Body of pancreas (tissue), 4 donors: ENCODE data around the gene KRT35. TPM values are rescaled to one million over a fixed set of nuclear protein-coding genes. Genes with fewer than 3 reads are reported as not detected.
"Not testable (repeated sequence)": the region's sequence is repeated elsewhere in the genome, so short reads cannot be mapped to it uniquely, and the experiment has no call there.

Source experiments
- ATAC-seq: fragments of 150-250 bp; one replicate; pipeline ENCODE4 v1.9.1; 2016
- DNase-seq, 4 donors: peaks; one replicate each; pipeline ENCODE4 v3.0.0-alpha.2; 2019
- H3K27ac ChIP-seq, 4 donors: fragments of 200-600 bp; sonication (generic); 1 replicate in 3 of 4; 2 replicates in 1 of 4; pipeline versions ENCODE4 v1.5.1 to v1.6.1; 2016 to 2019; ENCODE audit warnings: mild to moderate bottlenecking in 1 of 4, mixed read lengths in 1 of 4, moderate library complexity in 1 of 4
- H3K27me3 ChIP-seq, 2 donors: fragments of 200-600 bp; sonication (generic); one replicate each; pipeline ENCODE4 v1.6.0; 2016; ENCODE audit warnings: mild to moderate bottlenecking in 1 of 2
- H3K36me3 ChIP-seq, 2 donors: fragments of 200-600 bp; sonication (generic); replicated peaks in 1 of 2; 2 replicates each; pipeline ENCODE4 v1.5.1; 2016; ENCODE audit warnings: low read depth in 2 of 2; ENCODE audit not compliant: insufficient read depth in 1 of 2
- H3K4me1 ChIP-seq: fragments of 200-600 bp; sonication (generic); one replicate; pipeline ENCODE4 v1.6.0; 2016
- H3K4me3 ChIP-seq, 2 donors: fragments of 200-600 bp; sonication (generic); 1 replicate in 1 of 2; 2 replicates in 1 of 2; pipeline ENCODE4 v1.5.1; 2016 to 2019
- H3K9me3 ChIP-seq, 3 donors: fragments of 200-600 bp; sonication (generic); 1 replicate in 2 of 3; 2 replicates in 1 of 3; pipeline ENCODE4 v1.5.1; 2016
- CTCF ChIP-seq, 7 experiments: fragments of 450-650 bp in 4 of 7; fragments of 200-600 bp in 3 of 7; sonication (generic) in 3 of 7; IDR thresholded peaks; one replicate each; pipeline ENCODE4 v1.5.1; 2016 to 2019; ENCODE audit warnings: antibody characterized with exemption in 7 of 7
- POLR2A ChIP-seq, 3 donors: fragments of 450-650 bp; IDR thresholded peaks; one replicate each; pipeline ENCODE4 v1.6.1; 2016; ENCODE audit warnings: antibody characterized with exemption in 3 of 3, mild to moderate bottlenecking in 2 of 3
- WGBS, 2 donors: methylation state at CpG; one replicate each; pipeline ENCODE4 v1.1.5; 2017; 5-methylcytosine and 5-hydroxymethylcytosine counted together
- intact Hi-C: fragments of 100-400 bp; cut with DNase I; formaldehyde crosslinking; loops from one replicate; pipeline ENCODE4 v1.15.1; 2023
- microRNA-seq, 2 donors: library from miRNA; unstranded; fragments of <30 nt; microRNA quantifications; one replicate each; pipeline ENCODE4, GENCODE V29; 2016; ENCODE audit warnings: borderline number of aligned reads in 2 of 2, borderline replicate concordance in 2 of 2
- small RNA-seq: library from RNA; depleted of rRNA; stranded (forward); fragments of <200 nt; gene quantifications from one replicate; pipeline ENCODE3, GENCODE V24; 2016
- total RNA-seq, 2 donors: library from RNA; depleted of rRNA; stranded (reverse); fragments of >200 nt; gene quantifications; one replicate each; pipeline ENCODE4 v1.1.0, GENCODE V29; 2016

Gene KRT35
- total RNA-seq, 2 donors from 2014 or later, result not detected

DNA sequence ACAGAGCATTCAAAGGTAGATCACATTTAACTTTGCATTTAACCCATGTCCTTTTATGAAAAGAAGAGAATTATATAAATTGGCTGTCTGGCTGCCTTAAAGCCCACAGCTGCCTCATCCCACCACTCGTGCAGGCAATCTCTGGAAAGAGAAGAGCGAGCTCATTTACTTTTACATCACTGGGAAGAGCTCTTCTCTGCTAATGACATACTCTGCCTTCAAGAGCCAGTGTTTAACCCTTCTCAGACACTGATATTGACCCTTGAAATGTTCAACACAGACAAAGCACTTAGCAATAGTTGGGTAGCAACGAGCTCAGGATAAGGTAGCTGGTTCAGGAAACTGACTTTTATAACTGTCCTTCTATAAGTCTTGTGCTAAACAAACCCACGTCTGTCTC, 46.9 kb downstream of the KRT35 start:
- Histone ChIP-seq H3K36me3 (no peaks in the 10 kb centered on the region), H3K9me3 (no peaks in the 10 kb centered on the region), H3K4me1 (no peaks in the 10 kb centered on the region), H3K4me3 (no peak overlapping the region), H3K27me3 (no peaks in the 10 kb centered on the region), H3K27ac (no peak overlapping the region)
- no peak for DNase-seq
- WGBS, 2 donors, result 28 to 42% methylated on average over 4 of the region's 4 CpGs
- intact Hi-C loops, result no loop called here
- TF ChIP-seq POLR2A (IDR thresholded peaks at IDR 0.05) (no peak), CTCF (IDR thresholded peaks at IDR 0.05) (no peak)
- ATAC-seq, result no peak

GRCh38 chr17:41433586-41433985, 47.4 kb downstream of the KRT35 start:
- no peak for ATAC-seq

DNA sequence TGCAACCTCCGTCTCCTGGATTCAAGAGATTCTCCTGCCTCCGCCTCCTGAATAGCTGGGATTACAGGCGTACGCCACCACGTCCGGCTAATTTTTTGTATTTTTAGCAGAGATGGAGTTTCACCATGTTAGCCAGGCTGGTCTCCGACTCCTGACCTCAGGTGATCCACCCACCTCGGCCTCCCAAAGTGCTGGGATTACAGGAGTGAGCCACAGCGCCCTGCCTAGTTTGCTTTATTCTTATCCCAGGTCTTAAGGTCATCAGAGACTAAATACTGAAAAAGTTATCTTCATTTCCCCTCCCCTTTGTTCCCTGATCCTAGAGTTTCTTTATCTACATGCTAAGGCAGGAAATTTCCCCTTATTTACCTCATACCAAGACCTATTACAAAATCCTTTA, 50.6 kb downstream of the KRT35 start:
- H3K4me1 ChIP-seq, H3K36me3 ChIP-seq, intact Hi-C loops, H3K27ac ChIP-seq, ATAC-seq, DNase-seq, H3K27me3 ChIP-seq, H3K4me3 ChIP-seq, H3K9me3 ChIP-seq: not testable (repeated sequence)
- WGBS, 2 donors, result 57 to 64% methylated on average over 9 of the region's 9 CpGs

More at GRCh38 chr17:41433586-41433985, 47.4 kb downstream of the KRT35 start:
- DNase-seq, result no peak
- no peaks in the 10 kb centered on the region for H3K27me3 ChIP-seq
- WGBS, 2 donors, result 41 to 45% methylated on average over 4 of the region's 4 CpGs
- H3K36me3 ChIP-seq, result no peaks in the 10 kb centered on the region
- H3K4me1 ChIP-seq, result no peaks in the 10 kb centered on the region
- intact Hi-C loops, result no loop called here
- H3K4me3 ChIP-seq, result no peak overlapping the region
- TF ChIP-seq CTCF (IDR thresholded peaks at IDR 0.05), result no peak
- no peak for TF ChIP-seq POLR2A (IDR thresholded peaks at IDR 0.05)
- H3K9me3 ChIP-seq, result no peaks in the 10 kb centered on the region
- H3K27ac ChIP-seq, result no peak overlapping the region

DNA sequence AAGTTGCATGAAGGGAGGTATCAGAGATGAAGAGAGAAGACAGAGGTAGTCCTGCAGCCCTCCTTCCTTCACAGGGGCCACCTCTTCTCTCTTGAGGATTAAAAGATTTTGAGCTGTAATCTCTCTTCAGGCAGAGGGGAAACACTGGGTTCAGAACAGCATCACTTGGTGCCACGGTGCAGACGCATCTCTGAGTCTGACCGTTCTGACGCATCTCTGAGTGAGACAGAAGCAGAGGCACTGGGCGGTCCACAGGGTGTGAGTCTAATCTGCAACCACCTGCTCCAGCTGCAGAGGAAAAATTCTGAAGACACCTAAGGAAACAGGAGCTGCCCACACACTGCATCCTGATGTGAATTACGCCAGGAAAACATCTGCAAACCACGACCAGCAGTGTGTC, 51.3 kb downstream of the KRT35 start:
- Histone ChIP-seq H3K36me3 (no peaks in the 10 kb centered on the region), H3K4me3 (no peak overlapping the region), H3K27ac (no peak overlapping the region), H3K27me3 (no peaks in the 10 kb centered on the region), H3K4me1 (no peaks in the 10 kb centered on the region), H3K9me3 (no peaks in the 10 kb centered on the region)
- ATAC-seq (no peak), DNase-seq (no peak)
- intact Hi-C loops, result no loop called here
- WGBS, 2 donors, result 60 to 64% methylated on average over 7 of the region's 7 CpGs
- TF ChIP-seq CTCF (IDR thresholded peaks at IDR 0.05), result no peak

DNA sequence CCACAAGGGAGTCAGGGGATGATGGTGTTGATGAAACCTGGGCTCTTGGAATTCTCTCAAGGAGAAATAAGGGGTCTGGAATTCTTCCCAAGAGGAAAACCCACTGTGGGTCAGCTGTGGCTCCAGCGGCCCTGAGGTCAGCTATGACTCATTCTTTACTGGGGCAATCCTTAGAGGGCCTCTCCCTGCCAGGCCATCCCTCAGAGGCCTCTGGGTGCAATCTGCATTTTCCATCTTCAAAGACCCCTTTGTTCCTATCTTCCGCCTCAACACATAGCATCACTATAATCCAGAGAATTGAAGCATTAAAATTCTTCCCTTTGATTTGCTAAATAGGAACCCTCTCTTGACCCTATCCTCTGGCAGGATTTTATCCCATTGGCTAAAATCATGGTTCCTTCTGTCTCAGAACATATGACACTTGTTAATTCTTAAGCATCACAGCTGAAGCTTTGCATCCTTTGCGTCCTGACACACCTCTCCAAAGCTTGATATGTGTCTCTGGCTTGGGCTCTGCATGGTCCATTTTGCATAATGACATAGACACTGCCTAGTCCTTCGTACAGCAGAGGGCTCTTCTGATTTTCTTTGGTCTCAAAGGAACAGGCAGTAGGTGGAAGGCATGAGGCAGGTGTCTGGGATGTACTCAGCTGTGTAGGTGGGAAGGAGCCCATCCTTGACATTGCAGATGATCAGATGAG, 52.2 kb downstream of the KRT35 start:
- no peaks in the 10 kb centered on the region for H3K4me1 ChIP-seq
- DNase-seq (no peak), ATAC-seq (no peak)
- no peak overlapping the region for H3K4me3 ChIP-seq
- 53 to 59% methylated on average over 4 of the region's 4 CpGs for WGBS, 2 donors
- no peaks in the 10 kb centered on the region for H3K36me3 ChIP-seq
- no peak overlapping the region for H3K27ac ChIP-seq
- H3K27me3 ChIP-seq, result no peaks in the 10 kb centered on the region
- no peak for TF ChIP-seq POLR2A (IDR thresholded peaks at IDR 0.05)
- no peak for TF ChIP-seq CTCF (IDR thresholded peaks at IDR 0.05)
- H3K9me3 ChIP-seq, result no peaks in the 10 kb centered on the region
- intact Hi-C loops, result no loop called here

Small RNA genes within 50 kb of the gene (microRNA-seq; reads per million reads assigned to microRNA genes)
- 0 to 0.47 reads per million in 2 donors for gene MIR6510

Small RNA genes within 50 kb of the gene (small RNA-seq; reads per million reads assigned to genes)
- gene RNU2-32P, result 0.61 reads per million, percentile 9 among the genes with 10 or more reads in this experiment

Other genes starting within 250 kb of the KRT35 start
- not detected for gene KRTAP9-3, start 248.7 kb downstream of the KRT35 start, total RNA-seq
- not detected for gene KRTAP9-8, start 243.2 kb downstream of the KRT35 start, total RNA-seq
- gene KRTAP9-4, start 231.5 kb downstream of the KRT35 start, total RNA-seq, result not detected
- gene KRTAP9-9, start 225.8 kb downstream of the KRT35 start, total RNA-seq, result not detected
- not detected for gene KRTAP9-6, start 215.8 kb downstream of the KRT35 start, total RNA-seq
- not detected for gene KRTAP9-7, start 205.5 kb downstream of the KRT35 start, total RNA-seq
- gene KRTAP29-1, start 178.3 kb downstream of the KRT35 start, total RNA-seq, result not detected
- gene KRTAP16-1, start 171.8 kb downstream of the KRT35 start, total RNA-seq, result not detected
- not detected for gene KRTAP17-1, start 165.4 kb downstream of the KRT35 start, total RNA-seq
- not detected for gene KRT33A, start 130.3 kb downstream of the KRT35 start, total RNA-seq
- gene KRT33B, start 111.3 kb downstream of the KRT35 start, total RNA-seq, result not detected
- gene KRT34, start 98.8 kb downstream of the KRT35 start, total RNA-seq, result not detected
- not detected for gene KRT31, start 83.5 kb downstream of the KRT35 start, total RNA-seq
- gene KRT37, start 56.6 kb downstream of the KRT35 start, total RNA-seq, result not detected
- gene KRT38, start 40.2 kb downstream of the KRT35 start, total RNA-seq, result not detected
- not detected for gene KRT32, start 13.8 kb downstream of the KRT35 start, total RNA-seq
- gene KRT36, start 8.8 kb upstream of the KRT35 start, total RNA-seq, result not detected
- not detected for gene KRT13, start 24.5 kb upstream of the KRT35 start, total RNA-seq
- under 1 TPM in 1 of 2 donors, not detected in 1; 0.52 TPM for gene KRT15, start 37.7 kb upstream of the KRT35 start, total RNA-seq
- 100 to 1,000 TPM in 1 of 2 donors, 10 to 100 TPM in 1; 77.5 to 121 TPM for gene KRT19, start 47.2 kb upstream of the KRT35 start, total RNA-seq
- gene KRT9, start 90.9 kb upstream of the KRT35 start, total RNA-seq, result not detected
- gene KRT14, start 105.7 kb upstream of the KRT35 start, total RNA-seq, result 1 to 10 TPM in 1 of 2 donors, not detected in 1; 2.3 TPM
- 1 to 10 TPM; 1.6 to 4.2 TPM for gene KRT16, start 131.6 kb upstream of the KRT35 start, total RNA-seq
- gene KRT17, start 143.4 kb upstream of the KRT35 start, total RNA-seq, result 1 to 10 TPM; 4.4 to 5.9 TPM
- gene EIF1, start 207.7 kb upstream of the KRT35 start, total RNA-seq, result 100 to 1,000 TPM in 1 of 2 donors, 10 to 100 TPM in 1; 99.5 to 120 TPM
- gene GAST, start 231.2 kb upstream of the KRT35 start, total RNA-seq, result not detected